ENCODE results near the gene ID1.
"Not testable (repeated sequence)": the region's sequence is repeated elsewhere in the genome, so short reads cannot be mapped to it uniquely, and the experiment has no call there.

The ID1 gene

GRCh38 chr20:31608251-31608945 is 3.3 kb downstream of the ID1 start:
- DNase-seq (ENCODE audit: low read depth in 1 of 2, low spot score in 1 of 2), result peak; percentile 55 to 93
- peak; percentile 10; the same call in 1 of the 2 replicates for TF ChIP-seq JUND (IDR thresholded peaks at IDR 0.05; ENCODE audit: low read depth)
- in situ Hi-C loops (cut with HindIII; ENCODE audit: low pct_unique_long_range_greater_than_20kb, low sequenced_read_pairs), result no loop called here

GRCh38 chr20:31612271-31612640 is 7.2 kb downstream of the ID1 start:
- in situ Hi-C loops (cut with HindIII; ENCODE audit: low pct_unique_long_range_greater_than_20kb, low sequenced_read_pairs); DNase-seq (ENCODE audit: low read depth in 1 of 2, low spot score in 1 of 2): not testable (repeated sequence)

GRCh38 chr20:31615416-31615815 is 10.3 kb downstream of the ID1 start:
- in situ Hi-C loops (cut with HindIII; ENCODE audit: low pct_unique_long_range_greater_than_20kb, low sequenced_read_pairs), result no loop called here
- TF ChIP-seq JUND (IDR thresholded peaks at IDR 0.05; ENCODE audit: low read depth), result no peak
- DNase-seq (ENCODE audit: low read depth in 1 of 2, low spot score in 1 of 2), result no peak

GRCh38 chr20:31617432-31618104 is 12.5 kb downstream of the ID1 start:
- DNase-seq (ENCODE audit: low read depth in 1 of 2, low spot score in 1 of 2), result no peak
- in situ Hi-C loops (cut with HindIII; ENCODE audit: low pct_unique_long_range_greater_than_20kb, low sequenced_read_pairs), result no loop called here
- no peak for TF ChIP-seq JUND (IDR thresholded peaks at IDR 0.05; ENCODE audit: low read depth)

- in situ Hi-C loops (cut with HindIII; ENCODE audit: low pct_unique_long_range_greater_than_20kb, low sequenced_read_pairs), result no loop called here
- no peak for TF ChIP-seq JUND (IDR thresholded peaks at IDR 0.05; ENCODE audit: low read depth)
- no peak for DNase-seq (ENCODE audit: low read depth in 1 of 2, low spot score in 1 of 2)
Observed at GRCh38 chr20:31620246-31620645, 15.2 kb downstream of the ID1 start.

- in situ Hi-C loops (cut with HindIII; ENCODE audit: low pct_unique_long_range_greater_than_20kb, low sequenced_read_pairs); DNase-seq (ENCODE audit: low read depth in 1 of 2, low spot score in 1 of 2): not testable (repeated sequence)
Observed at GRCh38 chr20:31623123-31623505, 18.0 kb downstream of the ID1 start.

DNA sequence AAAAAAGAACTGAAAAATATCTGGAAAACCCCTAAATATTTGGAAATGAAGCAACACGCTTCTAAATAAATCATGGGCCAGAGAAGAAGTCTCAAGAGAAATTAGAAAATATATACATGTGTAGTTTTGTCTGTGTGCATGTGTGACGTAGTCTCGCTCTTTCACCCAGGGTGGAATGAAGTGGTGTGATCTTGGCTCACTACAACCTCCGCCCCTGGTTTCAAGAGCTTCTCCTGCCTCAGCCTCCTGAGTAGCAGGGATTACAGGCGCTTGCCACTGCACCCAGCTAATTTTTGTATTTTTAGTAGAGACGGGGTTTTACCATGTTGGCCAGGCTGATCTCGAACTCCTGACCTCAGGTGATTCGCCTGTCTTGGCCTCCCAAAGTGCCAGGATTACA is 21.4 kb downstream of the ID1 start:
- DNase-seq (ENCODE audit: low read depth in 1 of 2, low spot score in 1 of 2); in situ Hi-C loops (cut with HindIII; ENCODE audit: low pct_unique_long_range_greater_than_20kb, low sequenced_read_pairs): not testable (repeated sequence)

DNA sequence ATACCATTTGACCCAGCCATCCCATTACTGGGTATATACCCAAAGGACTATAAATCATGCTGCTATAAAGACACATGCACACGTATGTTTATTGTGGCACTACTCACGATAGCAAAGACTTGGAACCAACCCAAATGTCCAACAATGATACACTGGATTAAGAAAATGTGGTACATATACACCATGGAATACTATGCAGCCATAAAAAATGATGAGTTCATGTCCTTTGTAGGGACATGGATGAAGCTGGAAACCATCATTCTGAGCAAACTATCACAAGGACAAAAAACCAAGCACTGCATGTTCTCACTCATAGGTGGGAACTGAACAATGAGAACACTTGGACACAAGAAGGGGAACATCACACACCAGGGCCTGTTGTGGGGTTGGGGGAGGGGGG is 23.0 kb downstream of the ID1 start:
- in situ Hi-C loops (cut with HindIII; ENCODE audit: low pct_unique_long_range_greater_than_20kb, low sequenced_read_pairs); DNase-seq (ENCODE audit: low read depth in 1 of 2, low spot score in 1 of 2): not testable (repeated sequence)

DNA sequence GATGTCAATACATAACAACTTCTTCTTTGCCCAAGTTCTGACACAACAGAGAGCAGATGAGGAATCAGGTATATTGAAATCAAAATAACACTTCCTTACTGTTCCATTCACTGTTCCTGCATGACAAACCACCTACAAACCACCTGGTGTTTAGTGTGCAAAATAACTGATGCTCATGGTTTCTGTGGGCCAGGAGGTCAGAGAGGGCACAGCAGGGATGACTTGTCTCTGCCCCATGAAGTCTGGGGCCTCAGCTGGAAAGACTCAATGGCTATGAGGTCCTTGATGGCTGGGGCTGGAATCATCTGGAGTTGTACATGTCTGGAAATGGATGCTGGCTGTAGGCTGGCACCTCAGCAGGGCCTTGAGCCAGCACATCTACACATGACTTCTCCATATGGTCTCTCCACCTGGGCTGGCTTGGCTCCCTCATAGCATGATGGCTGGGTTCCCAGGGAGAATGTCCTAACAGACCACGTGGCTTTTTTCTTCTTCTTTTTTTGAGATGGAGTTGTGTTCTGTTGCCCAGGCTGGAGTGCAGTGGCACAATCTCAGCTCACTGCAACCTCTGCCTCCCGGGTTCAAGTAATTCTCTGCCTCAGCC is 25.2 kb downstream of the ID1 start:
- in situ Hi-C loops (cut with HindIII; ENCODE audit: low pct_unique_long_range_greater_than_20kb, low sequenced_read_pairs), result no loop called here
- TF ChIP-seq JUND (IDR thresholded peaks at IDR 0.05; ENCODE audit: low read depth), result no peak
- no peak for DNase-seq (ENCODE audit: low read depth in 1 of 2, low spot score in 1 of 2)

GRCh38 chr20:31632548-31633338 is 27.7 kb downstream of the ID1 start:
- DNase-seq (ENCODE audit: low read depth in 1 of 2, low spot score in 1 of 2), result no peak
- in situ Hi-C loops (cut with HindIII; ENCODE audit: low pct_unique_long_range_greater_than_20kb, low sequenced_read_pairs), result no loop called here
- no peak for TF ChIP-seq JUND (IDR thresholded peaks at IDR 0.05; ENCODE audit: low read depth)

DNA sequence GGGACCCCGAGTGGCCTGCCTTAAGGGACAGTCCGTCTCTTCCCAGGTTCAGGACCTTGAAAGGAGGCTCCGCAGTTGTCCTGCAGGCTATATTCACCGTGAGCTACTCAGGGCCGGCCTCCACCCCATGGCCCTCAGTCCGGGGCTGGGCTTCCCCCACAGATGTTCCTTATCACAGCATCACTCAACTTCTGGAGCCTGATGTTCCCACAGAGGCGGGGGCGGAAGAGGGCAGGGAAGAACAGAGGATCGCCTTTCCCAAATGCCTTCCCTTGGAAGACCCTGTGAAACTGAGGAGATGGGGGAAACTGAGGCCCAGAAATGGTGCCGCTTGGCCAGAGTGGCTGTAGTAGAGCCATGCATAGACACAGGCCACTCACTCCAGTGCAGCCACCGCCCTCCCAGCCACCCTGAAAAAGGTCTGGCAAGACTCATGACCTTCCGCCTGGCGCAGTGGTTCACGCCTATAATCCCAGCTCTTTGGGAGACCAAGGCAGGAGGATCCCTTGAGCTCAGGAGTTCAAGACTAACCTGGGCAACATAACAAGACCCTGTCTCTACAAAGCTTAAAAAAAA is 28.3 kb downstream of the ID1 start:
- in situ Hi-C loops (cut with HindIII; ENCODE audit: low pct_unique_long_range_greater_than_20kb, low sequenced_read_pairs), result no loop called here
- no peak for DNase-seq (ENCODE audit: low read depth in 1 of 2, low spot score in 1 of 2)
- no peak for TF ChIP-seq JUND (IDR thresholded peaks at IDR 0.05; ENCODE audit: low read depth)

DNA sequence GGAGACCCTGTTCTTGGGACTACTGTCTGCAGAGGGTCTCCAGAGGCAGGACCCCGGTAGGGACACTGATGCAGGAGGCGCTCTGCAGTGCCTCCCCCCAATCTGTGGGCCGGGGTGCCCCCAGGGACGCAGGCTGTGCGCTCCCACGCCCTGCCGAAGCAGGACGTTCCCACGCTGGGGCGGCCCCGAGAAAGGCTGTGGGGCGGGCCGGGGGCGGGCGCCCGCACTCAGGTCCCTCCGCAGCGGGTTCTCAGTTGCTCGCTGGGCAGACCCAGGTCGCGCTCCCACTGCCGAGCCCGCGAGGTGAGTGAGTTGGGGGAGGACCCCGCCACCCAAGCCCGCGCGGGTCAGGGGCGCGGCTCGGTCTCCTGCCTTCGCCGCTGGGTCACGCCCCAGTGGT is 32.6 kb downstream of the ID1 start, which contains the start of gene COX4I2:
Gene COX4I2 (plus strand): TSS at position 253 of the 400 bp plus-strand sequence. CDS start 1,106 bp downstream, outside the sequence.
- in situ Hi-C loops (cut with HindIII; ENCODE audit: low pct_unique_long_range_greater_than_20kb, low sequenced_read_pairs), result no loop called here

More for the DNA sequence above, 32.6 kb downstream of the ID1 start, which contains the start of gene COX4I2:
- DNase-seq (ENCODE audit: low read depth in 1 of 2, low spot score in 1 of 2), result no peak
- TF ChIP-seq JUND (IDR thresholded peaks at IDR 0.05; ENCODE audit: low read depth), result no peak
